IMR-90 (cell line): ENCODE results near the gene SMC1B. TPM values are rescaled to one million over a fixed set of nuclear protein-coding genes. Genes with fewer than 3 reads are reported as not detected.

ENCODE experiments used
- ATAC-seq: fragments of 200-7000 bp; cut with Tn5 transposase; 2 replicates; pipeline ENCODE4 v1.9.1; 2020; ENCODE audit warnings: low read depth, mild to moderate bottlenecking, moderate library complexity
- BruUV-seq: library from RNA; stranded (reverse); fragments of 400-500 nt; replicated peaks from 2 replicates; lab custom pipeline; 2021; lab: Mats Ljungman, UMichigan
- CTCF ChIA-PET: fragments of 300-600 bp; formaldehyde crosslinking; extraction: SDS; loops from one replicate; lab custom pipeline; 2021; ENCODE audit warnings: antibody characterized with exemption; lab: Yijun Ruan, JAX
- POLR2A ChIA-PET: fragments of 300-600 bp; sonication (Branson Sonifier 250); formaldehyde crosslinking; loops from one replicate; lab custom pipeline; 2022; ENCODE audit warnings: antibody characterized with exemption; ENCODE audit not compliant: unreplicated experiment; lab: Charles Lee
- DNase-seq: peaks from one replicate; pipeline ENCODE4 v3.0.0; 2013
- H2AFZ ChIP-seq: replicated peaks from 2 replicates; pipeline ENCODE3; 2013; ENCODE audit warnings: low read length, mild to moderate bottlenecking; ENCODE audit not compliant: poor library complexity
- H2AK5ac ChIP-seq: 2 replicates; pipeline ENCODE4 v1.6.1; 2013; ENCODE audit warnings: low read depth, low read length, inconsistent platforms
- H2AK9ac ChIP-seq: replicated peaks from 2 replicates; pipeline ENCODE3; 2013; ENCODE audit warnings: mild to moderate bottlenecking, low read depth, low read length, moderate library complexity; ENCODE audit not compliant: poor library complexity
- H2BK120ac ChIP-seq: 2 replicates; pipeline ENCODE4 v1.6.1; 2013; ENCODE audit warnings: low read depth, low read length, inconsistent platforms
- H2BK15ac ChIP-seq: 3 replicates; pipeline ENCODE4 v1.6.1; 2013; ENCODE audit warnings: low read depth, low read length, inconsistent platforms
- H2BK20ac ChIP-seq: 2 replicates; pipeline ENCODE4 v1.6.1; 2013; ENCODE audit warnings: low read depth, mild to moderate bottlenecking, inconsistent platforms, low read length, moderate library complexity
- H2BK5ac ChIP-seq: 2 replicates; pipeline ENCODE4 v1.6.1; 2013; ENCODE audit warnings: mild to moderate bottlenecking, low read depth, low read length, inconsistent platforms; ENCODE audit not compliant: poor library complexity, severe bottlenecking
- H3K14ac ChIP-seq: replicated peaks from 2 replicates; pipeline ENCODE4 v1.6.1; 2013; ENCODE audit warnings: low read depth, low read length, inconsistent platforms
- H3K18ac ChIP-seq: 2 replicates; pipeline ENCODE4 v1.6.1; 2013; ENCODE audit warnings: low read depth, low read length, control low read depth
- H3K23ac ChIP-seq: 2 replicates; pipeline ENCODE4 v1.6.1; 2013; ENCODE audit warnings: low read depth, low read length, inconsistent platforms
- H3K27ac ChIP-seq: 2 replicates; pipeline ENCODE4 v1.5.1; 2013; ENCODE audit warnings: mild to moderate bottlenecking, control low read depth, low read length; ENCODE audit not compliant: insufficient read depth
- H3K27me3 ChIP-seq: 2 replicates; pipeline ENCODE4 v1.6.1; 2013; ENCODE audit warnings: low read length; ENCODE audit not compliant: control insufficient read depth, insufficient read depth
- H3K36me3 ChIP-seq: 2 replicates; pipeline ENCODE4 v1.6.1; 2013; ENCODE audit warnings: low read length, mixed read lengths; ENCODE audit not compliant: control insufficient read depth, insufficient read depth
- H3K4ac ChIP-seq: 2 replicates; pipeline ENCODE4 v1.6.1; 2013; ENCODE audit warnings: low read depth, low read length, inconsistent platforms
- H3K4me1 ChIP-seq: 2 replicates; pipeline ENCODE4 v1.6.1; 2013; ENCODE audit warnings: low read length, mixed read lengths; ENCODE audit not compliant: control insufficient read depth, insufficient read depth
- H3K4me2 ChIP-seq: 2 replicates; pipeline ENCODE4 v1.6.1; 2013; ENCODE audit warnings: low read depth, mild to moderate bottlenecking, control low read depth, low read length, moderate library complexity
- H3K4me3 ChIP-seq: 2 replicates; pipeline ENCODE4 v1.5.1; 2013; ENCODE audit warnings: low read depth, mild to moderate bottlenecking, control low read depth, low read length, moderate library complexity; ENCODE audit not compliant: insufficient read depth
- H3K56ac ChIP-seq: 2 replicates; pipeline ENCODE4 v1.6.1; 2013; ENCODE audit warnings: low read length, inconsistent platforms; ENCODE audit not compliant: insufficient read depth; ENCODE audit errors: extremely low read depth
- H3K79me1 ChIP-seq, 2 experiments: 2 replicates each; pipeline ENCODE4 v1.6.1; 2013; ENCODE audit warnings: low read length in 2 of 2, inconsistent platforms in 1 of 2, low read depth in 1 of 2
- H3K9ac ChIP-seq: 2 replicates; pipeline ENCODE4 v1.6.1; 2013; ENCODE audit warnings: low read depth, low read length, control low read depth
- H3K9me1 ChIP-seq: 2 replicates; pipeline ENCODE4 v1.6.1; 2013; ENCODE audit warnings: low read length, inconsistent platforms; ENCODE audit not compliant: insufficient read depth
- H3K9me3 ChIP-seq: 2 replicates; pipeline ENCODE4 v1.6.1; 2013; ENCODE audit warnings: low read length; ENCODE audit not compliant: control insufficient read depth, insufficient read depth
- H4K20me1 ChIP-seq: 2 replicates; pipeline ENCODE4 v1.6.1; 2013; ENCODE audit warnings: low read length, inconsistent platforms; ENCODE audit not compliant: insufficient read depth
- H4K5ac ChIP-seq: 2 replicates; pipeline ENCODE4 v1.6.1; 2013; ENCODE audit warnings: mild to moderate bottlenecking, low read depth, low read length, control low read depth
- H4K8ac ChIP-seq, 2 experiments: 2 replicates each; pipeline ENCODE4 v1.6.1; 2013; ENCODE audit warnings: low read depth in 2 of 2, low read length in 2 of 2, control low read depth in 1 of 2, inconsistent platforms in 1 of 2
- H4K91ac ChIP-seq: 2 replicates; pipeline ENCODE4 v1.6.1; 2013; ENCODE audit warnings: low read depth, low read length, inconsistent platforms; ENCODE audit not compliant: insufficient read depth
- MAFK ChIP-seq: IDR thresholded peaks from 2 replicates; pipeline ENCODE4 v1.6.1; 2012; ENCODE audit warnings: low read depth, low read length, improper control_type of control experiment
- MAZ ChIP-seq: IDR thresholded peaks from 2 replicates; pipeline ENCODE4 v1.6.1; 2012; ENCODE audit warnings: low read depth, mild to moderate bottlenecking, low read length, improper control_type of control experiment, moderate library complexity, borderline replicate concordance
- NFE2L2 ChIP-seq: fragments of 150-350 bp; IDR thresholded peaks from 2 replicates; pipeline ENCODE4 v1.6.1; 2016; ENCODE audit warnings: low read depth, mild to moderate bottlenecking, low read length
- RCOR1 ChIP-seq: IDR thresholded peaks from 2 replicates; pipeline ENCODE4 v1.6.1; 2012; ENCODE audit warnings: mild to moderate bottlenecking, low read length, improper control_type of control experiment; ENCODE audit not compliant: insufficient replicate concordance
- RFX5 ChIP-seq: IDR thresholded peaks from 2 replicates; pipeline ENCODE4 v1.8.0; 2012; ENCODE audit warnings: low read depth, mild to moderate bottlenecking, low read length, moderate library complexity
- WGBS, 2 experiments: methylation state at CpG; one replicate each; pipeline versions ENCODE4 v1.1.5 to v1.1.7; 2013; ENCODE audit warnings: missing lambda C conversion rate in 2 of 2; ENCODE audit not compliant: insufficient read length in 1 of 2; ENCODE audit errors: extremely low coverage in 2 of 2; 5-methylcytosine and 5-hydroxymethylcytosine counted together
- dilution Hi-C: fragments of 300-500 bp; cut with HindIII; formaldehyde crosslinking; loops from one replicate; pipeline ENCODE4 v1.14.3; 2018; ENCODE audit warnings: low sequenced_read_pairs; ENCODE audit not compliant: unreplicated experiment
- in situ Hi-C: fragments of 300-500 bp; cut with MboI; formaldehyde crosslinking; loops from 3 replicates; pipeline ENCODE4 v1.14.3; 2019; ENCODE audit warnings: low sequenced_read_pairs, inconsistent platforms, mixed read lengths
- intact Hi-C: fragments of 100-400 bp; cut with micrococcal nuclease; formaldehyde crosslinking; loops from 2 replicates; pipeline ENCODE4 v1.10.0; 2022
- polyA plus RNA-seq, 3 experiments: library from polyadenylated mRNA; depleted of rRNA; stranded (reverse); fragments of >200 nt; gene quantifications; 2 replicates each; pipeline ENCODE4 v1.2.3, GENCODE V29; 2012; ENCODE audit warnings: low replicate concordance in 1 of 3
- total RNA-seq: library from RNA; depleted of rRNA; stranded (reverse); fragments of >200 nt; gene quantifications from 2 replicates; pipeline ENCODE4 v1.2.3, GENCODE V29; 2012
- TF ChIP-seq, protein P1 (sequence below): fragments of 150-350 bp; IDR thresholded peaks from 2 replicates; pipeline ENCODE4 v1.6.1; 2016; ENCODE audit warnings: low read depth, mild to moderate bottlenecking, low read length, moderate library complexity, borderline replicate concordance
- TF ChIP-seq, protein P2 (sequence below): conservative IDR thresholded peaks from 2 replicates; pipeline ENCODE4 v1.5.1; 2012; ENCODE audit warnings: mild to moderate bottlenecking, low read depth, low read length, improper control_type of control experiment

SMC1B gene
- total and polyA plus RNA-seq, 2 of the 4 experiments (the other 2 are of a cell fraction): not detected

GRCh38 chr22:45456811-45457210 is 43.4 kb upstream of the SMC1B start:
- dilution Hi-C loops: no loop called here
- in situ Hi-C loops: no loop called here
- Histone ChIP-seq H3K18ac (no peak overlapping the region), H3K14ac (no peak overlapping the region), H3K9ac (no peak overlapping the region), H2BK20ac (no peak overlapping the region), H4K91ac (no peak overlapping the region), H2AFZ (no peak overlapping the region), H2AK9ac (no peak overlapping the region), H2AK5ac (no peak overlapping the region), H3K4me2 (no peak overlapping the region), H4K8ac (no peak overlapping the region), H3K9me1 (peaks cover 25% of the 10 kb centered on the region), H4K20me1 (no peaks in the 10 kb centered on the region), H2BK5ac (no peak overlapping the region), H4K5ac (no peak overlapping the region), H2BK120ac (no peak overlapping the region), H3K4me1 (peaks cover 27% of the 10 kb centered on the region), H3K56ac (no peak overlapping the region), H3K4me3 (no peak overlapping the region), H3K9me3 (no peaks in the 10 kb centered on the region), H3K23ac (no peak overlapping the region), H2BK15ac (no peak overlapping the region), H3K79me1 (no peaks in the 10 kb centered on the region), H3K27ac (no peak overlapping the region), H3K4ac (peak overlapping the region; percentile 62; the same call in 1 of the 2 replicates), H3K36me3 (no peaks in the 10 kb centered on the region), H3K27me3 (no peaks in the 10 kb centered on the region)
- intact Hi-C loops: no loop called here
- ChIA-PET POLR2A (no interaction called here), CTCF (no interaction called here)
- TF ChIP-seq, protein P1, sequence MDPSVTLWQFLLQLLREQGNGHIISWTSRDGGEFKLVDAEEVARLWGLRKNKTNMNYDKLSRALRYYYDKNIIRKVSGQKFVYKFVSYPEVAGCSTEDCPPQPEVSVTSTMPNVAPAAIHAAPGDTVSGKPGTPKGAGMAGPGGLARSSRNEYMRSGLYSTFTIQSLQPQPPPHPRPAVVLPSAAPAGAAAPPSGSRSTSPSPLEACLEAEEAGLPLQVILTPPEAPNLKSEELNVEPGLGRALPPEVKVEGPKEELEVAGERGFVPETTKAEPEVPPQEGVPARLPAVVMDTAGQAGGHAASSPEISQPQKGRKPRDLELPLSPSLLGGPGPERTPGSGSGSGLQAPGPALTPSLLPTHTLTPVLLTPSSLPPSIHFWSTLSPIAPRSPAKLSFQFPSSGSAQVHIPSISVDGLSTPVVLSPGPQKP: no peak
- TF ChIP-seq MAFK: no peak
- no peak for TF ChIP-seq MAZ
- TF ChIP-seq RCOR1: no peak
- no peak for TF ChIP-seq NFE2L2
- TF ChIP-seq RFX5: no peak
- TF ChIP-seq, protein P2, sequence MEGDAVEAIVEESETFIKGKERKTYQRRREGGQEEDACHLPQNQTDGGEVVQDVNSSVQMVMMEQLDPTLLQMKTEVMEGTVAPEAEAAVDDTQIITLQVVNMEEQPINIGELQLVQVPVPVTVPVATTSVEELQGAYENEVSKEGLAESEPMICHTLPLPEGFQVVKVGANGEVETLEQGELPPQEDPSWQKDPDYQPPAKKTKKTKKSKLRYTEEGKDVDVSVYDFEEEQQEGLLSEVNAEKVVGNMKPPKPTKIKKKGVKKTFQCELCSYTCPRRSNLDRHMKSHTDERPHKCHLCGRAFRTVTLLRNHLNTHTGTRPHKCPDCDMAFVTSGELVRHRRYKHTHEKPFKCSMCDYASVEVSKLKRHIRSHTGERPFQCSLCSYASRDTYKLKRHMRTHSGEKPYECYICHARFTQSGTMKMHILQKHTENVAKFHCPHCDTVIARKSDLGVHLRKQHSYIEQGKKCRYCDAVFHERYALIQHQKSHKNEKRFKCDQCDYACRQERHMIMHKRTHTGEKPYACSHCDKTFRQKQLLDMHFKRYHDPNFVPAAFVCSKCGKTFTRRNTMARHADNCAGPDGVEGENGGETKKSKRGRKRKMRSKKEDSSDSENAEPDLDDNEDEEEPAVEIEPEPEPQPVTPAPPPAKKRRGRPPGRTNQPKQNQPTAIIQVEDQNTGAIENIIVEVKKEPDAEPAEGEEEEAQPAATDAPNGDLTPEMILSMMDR: no peak
- no peak for ATAC-seq
- no peak for DNase-seq
- 93% methylated on average over 7 of the region's 8 CpGs; no CpG with 5 or more reads in 1 of the 2 experiments for WGBS, 2 experiments
- no TSS peak for BruUV-seq
